WERI-Rb-1 (cell line): Measurements from ENCODE around the gene PCMTD2.
"Not testable (repeated sequence)": the region's sequence is repeated elsewhere in the genome, so short reads cannot be mapped to it uniquely, and the experiment has no call there.

ENCODE experiments used
- DNase-seq: peaks from one replicate; pipeline ENCODE4 v3.0.0-alpha.2; 2020
- H3K27ac ChIP-seq: fragments of 250-450 bp; sonication (Bioruptor Pico); 2 replicates; pipeline ENCODE4 v1.5.1; 2020; ENCODE audit warnings: mild to moderate bottlenecking, moderate library complexity
- H3K27me3 ChIP-seq: fragments of 250-450 bp; sonication (Bioruptor Pico); 2 replicates; pipeline ENCODE4 v1.5.1; 2021; ENCODE audit warnings: mild to moderate bottlenecking, low read depth, moderate library complexity; ENCODE audit not compliant: insufficient read depth, severe bottlenecking
- H3K36me3 ChIP-seq: fragments of 250-450 bp; sonication (Bioruptor Pico); 2 replicates; pipeline ENCODE4 v1.5.1; 2020; ENCODE audit warnings: mild to moderate bottlenecking, moderate library complexity
- H3K4me3 ChIP-seq: 2 replicates; pipeline ENCODE4 v1.5.1; 2011; ENCODE audit warnings: low read depth, mild to moderate bottlenecking, control low read depth, low read length
- H3K9me3 ChIP-seq: fragments of 250-450 bp; sonication (Bioruptor Pico); 2 replicates; pipeline ENCODE4 v1.5.1; 2021; ENCODE audit warnings: mild to moderate bottlenecking, moderate library complexity; ENCODE audit not compliant: severe bottlenecking
- CTCF ChIP-seq: IDR thresholded peaks from 2 replicates; pipeline ENCODE4 v1.5.1; 2011; ENCODE audit warnings: low read depth, mild to moderate bottlenecking, control low read depth, inconsistent platforms, low read length

Gene PCMTD2

DNA sequence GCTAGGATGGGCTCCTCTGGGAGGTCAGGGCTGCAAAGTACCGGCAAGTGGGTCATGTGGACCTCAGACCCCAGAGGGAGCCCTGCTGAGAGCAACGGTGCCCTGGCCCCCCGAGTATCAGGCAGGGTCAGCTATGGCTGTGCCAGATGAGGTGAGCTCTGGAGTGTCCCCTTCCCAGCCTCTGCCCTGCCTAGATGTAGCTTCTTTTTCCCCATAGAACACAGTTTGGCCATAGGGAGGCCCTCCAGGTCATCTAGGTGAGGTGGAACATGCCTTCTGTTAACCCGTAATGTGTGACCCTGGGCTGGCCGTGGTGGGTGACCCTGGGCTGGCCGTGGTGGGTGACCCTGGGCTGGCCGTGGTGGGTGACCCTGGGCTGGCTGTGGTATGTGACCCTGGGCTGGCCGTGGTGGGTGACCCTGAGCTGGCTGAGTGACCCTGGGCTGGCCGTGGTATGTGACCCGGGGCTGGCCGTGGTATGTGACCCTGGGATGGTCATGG lies 21.2 kb upstream of the PCMTD2 start:
- no peak overlapping the region for H3K4me3 ChIP-seq
- no peak overlapping the region for H3K27ac ChIP-seq
- DNase-seq = no peak
- no peaks in the 10 kb centered on the region for H3K9me3 ChIP-seq
- TF ChIP-seq CTCF = no peak
- H3K36me3 ChIP-seq = no peaks in the 10 kb centered on the region
- no peaks in the 10 kb centered on the region for H3K27me3 ChIP-seq

DNA sequence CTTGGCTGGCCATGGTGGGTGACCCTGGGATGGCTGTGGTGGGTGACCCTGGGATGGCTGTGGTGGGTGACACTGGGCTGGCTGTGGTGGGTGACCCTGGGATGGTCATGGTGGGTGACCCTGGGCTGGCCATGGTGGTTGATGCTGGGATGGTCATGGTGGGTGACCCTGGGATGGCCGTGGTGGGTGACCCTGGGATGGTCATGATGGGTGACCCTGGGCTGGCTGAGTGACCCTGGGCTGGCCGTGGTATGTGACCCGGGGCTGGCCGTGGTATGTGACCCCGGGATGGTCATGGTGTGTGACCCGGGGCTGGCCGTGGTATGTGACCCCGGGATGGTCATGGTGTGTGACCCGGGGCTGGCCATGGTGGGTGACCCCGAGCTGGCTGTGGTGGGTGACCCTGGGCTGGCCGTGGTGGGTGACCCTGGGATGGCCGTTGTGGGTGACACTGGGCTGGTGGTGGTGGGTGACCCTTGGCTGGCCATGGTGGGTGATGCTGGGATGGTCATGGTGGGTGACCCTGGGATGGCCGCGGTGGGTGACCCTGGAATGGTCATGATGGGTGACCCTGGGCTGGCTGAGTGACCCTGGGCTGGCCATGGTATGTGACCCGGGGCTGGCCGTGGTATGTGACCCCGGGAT lies 20.5 kb upstream of the PCMTD2 start:
- H3K9me3 ChIP-seq, H3K4me3 ChIP-seq, H3K27ac ChIP-seq, H3K36me3 ChIP-seq, H3K27me3 ChIP-seq, DNase-seq: not testable (repeated sequence)

- no peaks in the 10 kb centered on the region for H3K9me3 ChIP-seq
- no peak overlapping the region for H3K27ac ChIP-seq
- TF ChIP-seq CTCF = no peak
- no peak overlapping the region for H3K4me3 ChIP-seq
- DNase-seq = no peak
- H3K36me3 ChIP-seq = no peaks in the 10 kb centered on the region
- no peaks in the 10 kb centered on the region for H3K27me3 ChIP-seq
Observed at GRCh38 chr20:64236137-64237088, 19.1 kb upstream of the PCMTD2 start.

DNA sequence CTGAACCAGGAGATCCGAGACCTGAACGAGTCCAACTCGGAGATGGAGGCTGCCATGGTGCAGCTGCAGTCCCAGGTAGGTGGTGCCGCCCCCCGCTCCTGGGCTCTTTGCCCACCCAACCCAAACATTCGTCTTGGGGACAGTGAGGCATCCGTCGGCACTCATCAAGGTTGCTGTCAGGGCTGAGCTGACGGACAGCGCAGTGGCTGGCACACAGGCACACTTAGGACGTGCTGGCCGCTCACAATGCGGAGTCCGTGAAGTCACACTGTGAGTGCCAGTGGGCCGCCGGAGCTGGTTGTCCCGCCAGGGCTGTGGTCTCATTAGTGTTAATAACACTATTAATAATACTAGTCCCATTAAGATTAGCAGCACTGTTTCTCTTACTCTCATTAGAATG lies 18.2 kb upstream of the PCMTD2 start:
- Histone ChIP-seq H3K27ac (no peak overlapping the region), H3K4me3 (no peak overlapping the region), H3K36me3 (no peaks in the 10 kb centered on the region), H3K27me3 (no peaks in the 10 kb centered on the region), H3K9me3 (no peaks in the 10 kb centered on the region)
- no peak for DNase-seq
- no peak for TF ChIP-seq CTCF

- no peaks in the 10 kb centered on the region for H3K9me3 ChIP-seq
- no peak overlapping the region for H3K27ac ChIP-seq
- H3K4me3 ChIP-seq = no peak overlapping the region
- no peak for TF ChIP-seq CTCF
- no peaks in the 10 kb centered on the region for H3K27me3 ChIP-seq
- H3K36me3 ChIP-seq = no peaks in the 10 kb centered on the region
- DNase-seq = no peak
Observed at GRCh38 chr20:64238115-64238825, 17.3 kb upstream of the PCMTD2 start.
